HG02973 (cell line): Measurements from ENCODE around the gene GRK3.

ENCODE experiments used
- ATAC-seq: cut with Tn5 transposase; IDR thresholded peaks from one replicate; pipeline ENCODE4 v1.9.1; 2021; ENCODE audit warnings: moderate library complexity; ENCODE audit not compliant: unreplicated experiment

GRK3 gene

DNA sequence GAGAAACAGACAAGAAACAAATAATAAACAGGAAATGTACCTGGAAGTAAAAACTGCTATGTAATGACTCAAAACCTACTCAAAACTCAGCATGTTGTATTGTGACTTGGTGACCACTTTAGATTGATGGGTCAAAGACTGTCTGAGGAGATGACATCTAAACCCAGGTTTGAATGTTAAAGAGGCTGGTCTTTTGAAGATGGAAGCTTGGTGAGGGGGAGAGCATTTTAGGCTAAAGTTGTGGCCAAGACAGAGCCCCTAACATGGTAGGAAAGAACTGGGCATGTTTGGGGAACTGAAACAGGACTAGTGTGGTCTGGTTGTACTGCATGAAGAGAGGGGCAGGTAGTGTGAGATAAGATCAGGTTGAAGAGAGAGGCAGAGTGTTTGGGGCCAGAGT, 92.2 kb downstream of the GRK3 start:
- ATAC-seq = peak; percentile 73

DNA sequence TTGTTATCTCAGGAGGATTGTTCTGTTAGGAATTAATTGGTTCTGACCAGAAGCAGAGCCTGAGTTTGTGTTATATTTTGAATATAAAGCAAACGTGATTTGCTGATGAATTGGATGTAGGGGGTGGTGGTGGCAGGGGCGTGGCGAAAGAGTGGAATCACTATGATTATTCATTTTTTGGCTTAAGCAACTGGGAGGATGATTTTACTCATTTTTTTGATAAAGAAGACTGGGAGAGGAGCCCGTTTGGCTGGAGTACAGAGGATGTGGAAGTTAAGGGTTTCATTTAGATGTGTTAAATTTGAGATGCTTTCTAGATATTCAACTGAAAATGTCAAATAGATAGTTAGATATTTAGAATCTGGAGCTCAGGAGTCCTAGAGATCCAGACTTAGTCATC, 94.2 kb downstream of the GRK3 start:
- no peak for ATAC-seq

DNA sequence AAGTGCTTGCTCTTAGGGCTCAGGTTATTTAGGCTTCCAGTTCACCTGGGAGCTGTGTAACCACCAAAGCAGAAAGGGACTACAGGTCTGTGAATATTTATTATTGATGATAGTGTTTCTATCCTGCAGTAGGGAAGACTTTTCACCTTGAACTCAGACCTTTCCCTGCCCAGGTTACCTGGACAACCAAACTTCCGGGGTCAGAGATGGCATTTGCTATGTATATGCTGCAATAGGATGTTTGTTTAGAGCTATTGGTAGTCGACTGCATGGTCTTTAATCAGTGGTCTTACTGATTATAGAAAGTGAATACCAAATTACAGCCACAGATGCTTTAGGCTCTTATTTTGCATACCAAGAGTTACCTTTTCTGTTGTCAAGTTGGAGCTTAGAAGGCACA, 94.9 kb downstream of the GRK3 start:
- ATAC-seq = no peak

DNA sequence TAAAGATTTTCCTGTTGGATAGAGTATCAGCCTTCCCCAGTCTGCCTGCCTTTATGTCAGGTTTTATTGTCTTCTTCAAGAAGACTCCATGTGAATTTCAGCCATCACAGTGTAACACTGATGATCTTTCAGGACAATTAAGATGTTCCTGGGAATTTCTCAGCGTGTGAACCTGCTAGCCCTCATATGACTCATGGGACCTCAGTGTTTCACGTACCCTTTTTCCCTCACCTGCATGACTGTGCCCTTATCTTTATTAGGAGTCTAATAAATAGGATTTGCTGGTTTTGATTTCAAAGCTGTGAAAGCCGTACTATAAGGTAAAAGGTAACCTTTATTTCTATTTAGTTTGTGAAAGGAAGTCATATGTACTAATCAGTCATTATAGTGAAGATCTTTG, 95.9 kb downstream of the GRK3 start:
- ATAC-seq = no peak

DNA sequence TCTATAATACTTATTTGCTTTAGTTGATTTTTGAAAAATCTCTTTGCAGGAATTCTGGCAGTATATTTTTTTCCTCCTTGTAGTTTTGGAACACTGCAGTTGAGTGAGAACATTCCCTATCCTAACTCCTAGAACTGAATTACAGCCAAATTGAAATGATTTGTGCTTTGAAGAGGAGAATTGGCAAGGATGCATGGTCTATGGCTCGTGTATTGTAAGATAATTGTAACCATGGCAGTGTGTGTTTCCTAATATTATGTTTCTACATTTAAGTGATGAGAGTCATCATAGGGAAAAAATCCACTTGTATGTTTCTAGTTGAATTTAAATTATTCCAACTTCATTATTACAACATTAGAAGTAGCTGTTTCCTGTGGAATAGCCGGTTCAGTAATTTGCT, 96.6 kb downstream of the GRK3 start:
- ATAC-seq = no peak

- no peak for ATAC-seq
Measured at GRCh38 chr22:25663654-25664053, 99.2 kb downstream of the GRK3 start.

DNA sequence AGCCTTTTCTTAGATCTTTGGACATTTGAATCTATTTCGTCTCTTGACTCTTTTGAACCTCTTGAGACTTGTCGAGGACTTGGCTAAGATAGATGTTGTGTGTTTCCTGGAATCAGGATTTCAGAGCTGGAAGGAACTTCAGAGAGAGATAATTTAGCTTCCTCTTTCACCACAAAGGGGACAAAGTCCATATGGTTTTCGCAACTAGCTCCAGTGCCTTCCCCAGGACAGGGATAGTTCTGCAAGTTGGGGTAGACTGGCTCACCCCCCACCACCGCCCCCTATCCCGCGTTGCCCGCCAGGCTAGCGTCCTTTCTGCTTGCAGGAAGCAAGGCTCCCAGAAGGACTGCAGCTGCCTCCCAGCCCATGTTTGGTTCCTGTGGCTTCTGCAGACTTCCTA, 101.8 kb downstream of the GRK3 start:
- ATAC-seq = no peak

DNA sequence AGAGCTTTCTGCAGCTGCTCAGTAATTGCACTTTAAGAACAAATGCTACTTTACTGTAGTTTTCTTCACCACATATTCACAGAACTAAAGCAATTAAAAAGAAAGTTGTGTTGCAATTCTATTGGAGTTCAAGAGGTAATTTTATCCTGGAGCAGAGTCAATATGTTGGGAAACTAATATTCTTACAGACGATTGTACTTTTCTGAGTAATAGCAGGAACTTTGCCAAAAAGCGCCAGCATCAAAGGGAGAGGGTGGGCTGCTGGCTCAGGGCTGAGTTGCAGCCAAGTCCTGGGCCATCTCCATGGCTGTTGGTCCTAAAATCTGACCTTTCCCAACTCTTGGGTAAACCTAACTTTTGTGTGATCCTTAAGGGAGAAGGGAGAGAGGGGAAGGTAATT, 104.0 kb downstream of the GRK3 start:
- no peak for ATAC-seq

- no peak for ATAC-seq
Measured at GRCh38 chr22:25669253-25670069, 105.0 kb downstream of the GRK3 start.

DNA sequence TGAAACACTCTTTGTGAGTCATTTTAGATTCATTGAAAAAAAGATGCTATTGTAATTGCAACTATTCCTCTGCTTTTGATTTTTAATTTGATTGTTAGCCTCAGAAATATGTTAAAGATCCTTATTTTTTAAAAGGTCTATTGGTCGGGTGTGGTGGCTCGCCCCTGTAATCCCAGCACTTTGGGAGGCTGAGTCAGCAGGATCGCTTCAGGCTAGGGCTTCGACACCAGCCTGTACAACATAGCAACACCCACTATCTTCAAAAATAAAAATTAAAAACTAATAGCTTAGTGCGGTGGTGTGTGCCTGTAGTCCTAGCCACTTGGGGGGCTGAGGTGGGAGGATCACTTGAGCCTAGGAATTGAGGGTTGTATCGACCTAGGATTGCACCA, 105.6 kb downstream of the GRK3 start:
- ATAC-seq = no peak

- ATAC-seq = no peak
Measured at GRCh38 chr22:25672289-25673084, 108.0 kb downstream of the GRK3 start.

DNA sequence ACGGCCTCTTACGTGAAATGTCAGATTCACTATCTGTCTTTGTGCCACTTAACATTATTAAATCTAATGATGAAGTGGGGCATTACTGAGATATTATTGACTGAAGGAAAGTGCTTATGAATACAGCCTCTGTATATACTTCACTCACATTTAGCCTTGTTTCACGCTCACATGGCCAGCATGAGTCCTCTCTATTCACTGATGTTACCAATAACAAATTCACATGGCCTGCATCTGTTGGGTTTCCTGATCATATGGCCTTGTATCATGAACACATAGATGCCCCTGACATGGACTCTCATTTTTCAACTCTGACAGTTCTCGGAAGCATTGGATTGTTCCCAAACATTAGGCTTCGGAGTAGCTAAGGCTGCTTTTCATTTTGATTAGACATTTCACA, 109.2 kb downstream of the GRK3 start:
- no peak for ATAC-seq

DNA sequence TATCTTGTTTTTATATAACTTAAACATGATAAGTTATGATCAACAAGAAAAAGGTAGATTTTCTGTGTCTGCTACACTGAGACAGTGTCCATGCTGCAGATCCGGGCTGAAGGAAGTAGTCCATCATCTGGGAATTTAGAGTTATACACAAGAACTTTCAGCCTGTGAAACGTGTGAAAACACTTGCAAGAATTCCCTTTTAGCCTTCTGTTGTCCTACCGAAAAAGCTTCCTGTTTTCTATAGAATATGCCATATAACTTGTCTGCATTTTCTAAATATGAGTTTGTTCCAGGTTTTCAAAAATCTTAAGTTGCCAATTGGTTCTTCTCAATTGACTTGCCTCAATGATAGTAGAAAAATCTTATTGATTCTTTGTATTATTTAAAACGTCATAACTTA, 113.2 kb downstream of the GRK3 start:
- ATAC-seq = no peak

DNA sequence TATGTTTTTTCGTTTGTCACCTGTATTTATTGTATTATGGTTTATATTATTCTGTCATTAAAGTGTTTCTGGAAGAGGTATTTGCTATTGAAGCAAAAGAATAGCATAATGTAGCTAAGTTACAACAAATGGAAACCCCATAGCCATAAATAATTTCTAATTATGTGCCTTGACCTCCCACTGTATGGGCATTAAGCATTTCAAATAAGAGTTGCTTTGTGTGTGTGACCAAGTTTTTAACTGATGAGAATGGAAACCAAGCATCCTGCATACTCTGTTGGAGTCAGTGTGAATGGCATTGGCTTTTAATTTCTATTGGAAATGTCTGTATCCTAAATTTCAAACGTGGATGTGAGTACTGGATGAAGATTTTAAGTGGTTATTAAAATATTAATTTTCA, 115.6 kb downstream of the GRK3 start:
- ATAC-seq = no peak

- ATAC-seq = no peak
Measured at GRCh38 chr22:25680956-25681355, 116.5 kb downstream of the GRK3 start.

DNA sequence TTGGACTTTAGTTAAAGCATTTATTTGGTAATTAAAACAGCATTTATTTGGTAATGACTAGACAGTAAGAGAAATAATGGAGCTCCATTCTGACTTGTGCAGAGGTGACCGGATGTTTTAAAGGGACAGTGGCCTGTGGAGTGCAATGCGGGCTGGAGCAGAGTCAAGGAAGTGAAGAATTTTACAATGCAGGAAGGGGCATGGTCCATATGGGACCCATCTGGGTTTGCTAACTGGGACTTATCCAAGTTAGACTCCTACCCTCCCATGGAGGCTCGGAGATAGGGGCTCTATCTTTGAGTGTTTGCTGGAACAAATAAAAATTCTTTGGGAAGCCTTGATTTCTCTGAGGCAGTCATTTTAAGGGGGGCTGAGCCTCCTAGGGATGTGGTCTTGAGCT, 117.6 kb downstream of the GRK3 start:
- ATAC-seq = no peak

- ATAC-seq = no peak
Measured at GRCh38 chr22:25688627-25689026, 124.2 kb downstream of the GRK3 start.

DNA sequence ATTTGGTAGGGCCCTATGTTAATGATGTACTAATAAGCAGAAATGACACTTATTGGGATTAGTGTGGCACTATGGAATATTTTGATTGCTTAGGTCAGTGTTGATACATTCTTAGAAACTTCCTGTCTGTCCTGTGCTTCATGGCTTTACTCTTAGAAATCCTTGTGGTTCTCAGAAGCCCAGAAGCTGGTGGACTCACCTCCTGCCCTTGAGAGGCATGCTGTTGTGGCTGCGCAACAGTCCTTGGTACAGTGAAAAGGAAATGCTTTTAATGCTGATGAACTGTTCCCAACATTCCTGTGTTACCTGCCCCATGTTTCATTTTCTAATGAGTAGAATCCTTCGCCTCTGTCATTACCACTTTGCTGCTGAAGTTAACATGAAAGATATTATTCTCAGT, 125.2 kb downstream of the GRK3 start:
- ATAC-seq = no peak

GRCh38 chr22:25690798-25691197, 126.3 kb downstream of the GRK3 start:
- ATAC-seq = no peak

DNA sequence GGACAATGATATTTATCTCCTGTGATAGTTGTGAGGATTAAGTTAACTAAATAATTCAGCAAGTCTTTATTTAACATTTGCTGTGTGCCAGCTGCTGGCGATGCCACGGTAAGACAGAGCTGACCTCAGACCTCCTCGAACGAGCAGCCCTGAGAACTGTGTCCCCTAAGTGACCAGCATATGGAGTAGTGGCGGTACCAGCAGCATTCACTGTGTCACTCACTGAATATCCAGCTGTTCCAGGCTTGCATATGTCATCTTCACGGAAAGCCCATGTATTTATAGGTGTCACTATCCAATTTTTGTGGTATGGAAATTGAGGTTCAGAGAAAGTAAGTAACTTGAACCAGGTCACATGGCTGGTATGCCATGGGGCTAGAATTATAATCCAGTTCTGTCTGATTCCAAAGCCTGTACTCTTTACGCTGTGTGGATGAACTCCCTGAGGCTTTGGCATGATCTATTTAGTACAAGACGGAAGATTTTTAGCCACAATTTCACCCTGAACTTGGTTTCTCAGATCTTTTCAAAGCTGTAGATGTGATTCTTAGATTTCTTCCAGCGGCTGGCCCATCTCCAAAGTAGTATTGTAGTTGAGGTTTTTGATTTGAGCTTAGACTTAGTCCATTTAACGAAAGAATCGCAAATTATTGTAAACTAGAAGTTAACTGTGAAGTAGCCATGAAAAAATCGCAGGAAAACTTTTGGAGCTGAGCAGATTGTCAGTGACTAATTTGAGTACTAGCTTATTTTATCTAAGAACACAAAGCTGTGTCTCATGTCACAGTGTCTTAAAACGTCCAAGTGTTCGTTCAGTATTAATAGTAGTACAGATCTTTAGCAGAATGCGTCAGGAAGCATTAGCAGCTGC, 128.2 kb downstream of the GRK3 start:
- no peak for ATAC-seq

- no peak for ATAC-seq
Measured at GRCh38 chr22:25693268-25693565, 128.7 kb downstream of the GRK3 start.
